Astrocyte (in vitro differentiated cells and primary cell): ENCODE results near the gene ARHGEF10L.

Source experiments
- EZH2 ChIP-seq: IDR thresholded peaks from 2 replicates; pipeline ENCODE4 v1.6.1; 2012; ENCODE audit warnings: mild to moderate bottlenecking, low read length, inconsistent platforms; ENCODE audit not compliant: insufficient read depth
- TF ChIP-seq, protein P1 (sequence below): IDR thresholded peaks from 2 replicates; pipeline ENCODE4 v1.5.1; 2011; ENCODE audit warnings: low read depth, mild to moderate bottlenecking, inconsistent platforms, low read length, moderate library complexity; ENCODE audit not compliant: insufficient read depth

DNA sequence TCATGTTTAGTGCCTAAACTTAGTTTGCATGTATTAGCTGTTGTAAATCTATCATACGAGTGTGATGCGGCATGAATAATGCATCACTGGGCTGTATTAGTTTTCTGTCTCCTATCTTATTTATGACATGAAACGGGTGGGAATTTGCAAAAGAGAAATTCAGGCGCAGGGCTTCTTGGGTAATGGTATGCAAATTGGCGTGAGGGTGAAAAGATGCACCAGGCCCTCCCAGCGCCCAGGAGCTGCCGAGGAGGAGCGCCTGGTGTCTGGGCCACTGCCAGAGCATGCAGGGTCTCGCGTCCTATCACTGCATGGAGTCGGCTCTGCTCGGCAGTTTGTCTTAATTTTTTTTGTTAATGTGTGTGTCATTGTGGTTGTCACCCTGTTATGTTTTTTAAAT is 132.7 kb downstream of the ARHGEF10L start:
- TF ChIP-seq, protein P1, sequence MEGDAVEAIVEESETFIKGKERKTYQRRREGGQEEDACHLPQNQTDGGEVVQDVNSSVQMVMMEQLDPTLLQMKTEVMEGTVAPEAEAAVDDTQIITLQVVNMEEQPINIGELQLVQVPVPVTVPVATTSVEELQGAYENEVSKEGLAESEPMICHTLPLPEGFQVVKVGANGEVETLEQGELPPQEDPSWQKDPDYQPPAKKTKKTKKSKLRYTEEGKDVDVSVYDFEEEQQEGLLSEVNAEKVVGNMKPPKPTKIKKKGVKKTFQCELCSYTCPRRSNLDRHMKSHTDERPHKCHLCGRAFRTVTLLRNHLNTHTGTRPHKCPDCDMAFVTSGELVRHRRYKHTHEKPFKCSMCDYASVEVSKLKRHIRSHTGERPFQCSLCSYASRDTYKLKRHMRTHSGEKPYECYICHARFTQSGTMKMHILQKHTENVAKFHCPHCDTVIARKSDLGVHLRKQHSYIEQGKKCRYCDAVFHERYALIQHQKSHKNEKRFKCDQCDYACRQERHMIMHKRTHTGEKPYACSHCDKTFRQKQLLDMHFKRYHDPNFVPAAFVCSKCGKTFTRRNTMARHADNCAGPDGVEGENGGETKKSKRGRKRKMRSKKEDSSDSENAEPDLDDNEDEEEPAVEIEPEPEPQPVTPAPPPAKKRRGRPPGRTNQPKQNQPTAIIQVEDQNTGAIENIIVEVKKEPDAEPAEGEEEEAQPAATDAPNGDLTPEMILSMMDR, result no peak
- TF ChIP-seq EZH2, result no peak
